HG03439 (cell line): Measurements from ENCODE around the gene C19orf73.
A peak's percentile ranks its signal among the peaks of the same experiment; 100 is the strongest.
"Not testable (repeated sequence)": the region's sequence is repeated elsewhere in the genome, so short reads cannot be mapped to it uniquely, and the experiment has no call there.

Experiments used
- ATAC-seq: cut with Tn5 transposase; IDR thresholded peaks from one replicate; pipeline ENCODE4 v1.9.1; 2021; ENCODE audit warnings: mild to moderate bottlenecking, moderate library complexity; ENCODE audit not compliant: unreplicated experiment

The C19orf73 gene

GRCh38 chr19:49148784-49149651, 30.1 kb upstream of the C19orf73 start:
- ATAC-seq = no peak

GRCh38 chr19:49148044-49148682, 29.2 kb upstream of the C19orf73 start:
- no peak for ATAC-seq

GRCh38 chr19:49146408-49146770, 27.4 kb upstream of the C19orf73 start:
- not testable (repeated sequence) for ATAC-seq

GRCh38 chr19:49145573-49146407, 26.8 kb upstream of the C19orf73 start:
- ATAC-seq = no peak

GRCh38 chr19:49142866-49143335, 24.0 kb upstream of the C19orf73 start:
- ATAC-seq = peak; percentile 50

- ATAC-seq = no peak
These were observed 22.4 kb upstream of the C19orf73 start for GRCh38 chr19:49141352-49141751.

- no peak for ATAC-seq
These were observed 22.0 kb upstream of the C19orf73 start for GRCh38 chr19:49140951-49141350.

- no peak for ATAC-seq
These were observed 17.8 kb upstream of the C19orf73 start for GRCh38 chr19:49136771-49137171.

- no peak for ATAC-seq
These were observed 16.7 kb upstream of the C19orf73 start for GRCh38 chr19:49135686-49136085.

GRCh38 chr19:49133621-49134454, 14.9 kb upstream of the C19orf73 start:
- ATAC-seq = no peak

GRCh38 chr19:49132974-49133609, 14.1 kb upstream of the C19orf73 start:
- ATAC-seq = no peak

GRCh38 chr19:49130325-49130724, 11.4 kb upstream of the C19orf73 start:
- no peak for ATAC-seq

GRCh38 chr19:49129238-49129583, 10.3 kb upstream of the C19orf73 start:
- ATAC-seq = no peak

GRCh38 chr19:49128545-49129237, 9.7 kb upstream of the C19orf73 start:
- no peak for ATAC-seq

- ATAC-seq = peak; percentile 86
These were observed 9.0 kb upstream of the C19orf73 start for GRCh38 chr19:49127674-49128544.

- ATAC-seq = not testable (repeated sequence)
These were observed 8.3 kb upstream of the C19orf73 start for GRCh38 chr19:49127225-49127624.

GRCh38 chr19:49126575-49126974, 7.6 kb upstream of the C19orf73 start:
- ATAC-seq = no peak

GRCh38 chr19:49125025-49125731, 6.2 kb upstream of the C19orf73 start:
- ATAC-seq = no peak
